HepG2 (cell line): Measurements from ENCODE around the gene SEMA7A. TPM values are rescaled to one million over a fixed set of nuclear protein-coding genes. Genes with fewer than 3 reads are reported as not detected.

ENCODE experiments used
- ATAC-seq: fragments of 200-7000 bp; cut with Tn5 transposase; 3 replicates; pipeline ENCODE4 v1.9.1; 2020; ENCODE audit warnings: mild to moderate bottlenecking, moderate library complexity
- BruUV-seq: library from RNA; stranded (reverse); fragments of 400-500 nt; replicated peaks from 2 replicates; lab custom pipeline; 2021; lab: Mats Ljungman, UMichigan
- CTCF ChIA-PET: fragments of 300-600 bp; formaldehyde crosslinking; extraction: SDS; loops from one replicate; lab custom pipeline; 2021; ENCODE audit warnings: low total read pairs, inconsistent platforms, low intra/inter-chr PET ratio; lab: Yijun Ruan, JAX
- POLR2A ChIA-PET: fragments of 350-600 bp; sonication (Branson Sonifier 250); formaldehyde crosslinking; loops from one replicate; lab custom pipeline; 2020; ENCODE audit warnings: antibody characterized with exemption, inconsistent platforms; lab: Yijun Ruan, JAX
- DNase-seq: peaks from one replicate; pipeline ENCODE4 v3.0.0-alpha.2; 2015; ENCODE audit warnings: low spot score
- FAIRE-seq: peaks from 3 replicates; lab custom pipeline; 2011; peaks lifted over from hg19 to GRCh38; lab: Jason Lieb, UNC
- H2AFZ ChIP-seq: one replicate; pipeline ENCODE4 v1.6.1; 2011; ENCODE audit warnings: low read length, inconsistent platforms
- H3K27ac ChIP-seq: fragments of 300-600 bp; 3 replicates; pipeline ENCODE4 v1.8.0; 2011; ENCODE audit warnings: mixed run types, mild to moderate bottlenecking, mixed read lengths, low read length, inconsistent platforms; ENCODE audit not compliant: insufficient read depth; ENCODE audit errors: extremely low read length
- H3K27me3 ChIP-seq, 2 experiments: fragments of 200-600 bp in 1 of 2; 2 replicates in 1 of 2; 3 replicates in 1 of 2; pipeline versions ENCODE4 v1.6.0 to v1.8.0; 2011; ENCODE audit warnings: low read length in 2 of 2, mild to moderate bottlenecking in 2 of 2, moderate library complexity in 2 of 2, inconsistent platforms in 1 of 2; ENCODE audit not compliant: insufficient read depth in 2 of 2, control insufficient read depth in 1 of 2
- H3K36me3 ChIP-seq, 2 experiments: fragments of 200-600 bp in 1 of 2; replicated peaks in 1 of 2; 2 replicates in 1 of 2; 3 replicates in 1 of 2; pipeline versions ENCODE4 v1.5.1 to v1.8.0; 2011; ENCODE audit warnings: low read length in 2 of 2, inconsistent platforms in 1 of 2; ENCODE audit not compliant: insufficient read depth in 2 of 2, control insufficient read depth in 1 of 2
- H3K4me1 ChIP-seq: 2 replicates; pipeline ENCODE4 v1.5.1; 2012; ENCODE audit warnings: low read length, inconsistent platforms; ENCODE audit not compliant: insufficient read depth
- H3K4me2 ChIP-seq: 2 replicates; pipeline ENCODE4 v1.6.0; 2011; ENCODE audit warnings: low read depth, low read length, inconsistent platforms
- H3K4me3 ChIP-seq, 3 experiments: fragments of 200-600 bp in 1 of 3; sonication (generic), shearing (Covaris generic) in 1 of 3; replicated peaks in 1 of 3; 2 replicates each; pipeline ENCODE4 v1.5.1; 2011 to 2016; ENCODE audit warnings: low read length in 3 of 3, inconsistent platforms in 2 of 3, low read depth in 2 of 3, mild to moderate bottlenecking in 2 of 3, control low read depth in 1 of 3, mixed read lengths in 1 of 3; ENCODE audit not compliant: insufficient read depth in 1 of 3
- H3K79me2 ChIP-seq: one replicate; pipeline ENCODE4 v1.6.1; 2011; ENCODE audit warnings: low read length, inconsistent platforms; ENCODE audit not compliant: insufficient read depth
- H3K9ac ChIP-seq: 2 replicates; pipeline ENCODE4 v1.6.0; 2011; ENCODE audit warnings: mild to moderate bottlenecking, low read depth, low read length, inconsistent platforms; ENCODE audit not compliant: insufficient read depth
- H3K9me3 ChIP-seq: 2 replicates; pipeline ENCODE4 v1.5.1; 2012; ENCODE audit warnings: mild to moderate bottlenecking, low read length
- H4K20me1 ChIP-seq: 2 replicates; pipeline ENCODE4 v1.6.0; 2011; ENCODE audit warnings: inconsistent platforms, mild to moderate bottlenecking, low read length, moderate library complexity; ENCODE audit not compliant: insufficient read depth
- IKZF1 ChIP-seq: fragments of 450-650 bp; IDR thresholded peaks from 2 replicates; pipeline ENCODE4 v1.7.1; 2016
- IRF2 ChIP-seq: IDR thresholded peaks from 2 replicates; pipeline ENCODE4 v1.6.1; 2018; ENCODE audit warnings: missing genetic modification reagents, missing compliant biosample characterization
- ISL2 ChIP-seq: sonication (generic); formaldehyde crosslinking; IDR thresholded peaks from 2 replicates; pipeline ENCODE4 v1.5.0; 2020; ENCODE audit warnings: missing genetic modification reagents
- MAX ChIP-seq: IDR thresholded peaks from 2 replicates; pipeline ENCODE4 v1.6.1; 2012; ENCODE audit warnings: inconsistent platforms
- MTERF4 ChIP-seq: sonication (generic); formaldehyde crosslinking; IDR thresholded peaks from 2 replicates; pipeline ENCODE4 v1.8.0; 2023; ENCODE audit warnings: mild to moderate bottlenecking, missing genetic modification reagents
- NFYB ChIP-seq: sonication (generic); formaldehyde crosslinking; IDR thresholded peaks from 2 replicates; pipeline ENCODE4 v1.4.0; 2020; ENCODE audit warnings: missing genetic modification reagents
- NONO ChIP-seq, 2 experiments: fragments of 450-650 bp in 1 of 2; sonication (generic) in 1 of 2; formaldehyde crosslinking in 1 of 2; IDR thresholded peaks in 1 of 2; conservative IDR thresholded peaks in 1 of 2; 2 replicates each; pipeline versions ENCODE4 v1.6.1 to v1.8.0; 2017 to 2022; ENCODE audit warnings: mild to moderate bottlenecking in 1 of 2, missing genetic modification reagents in 1 of 2, moderate library complexity in 1 of 2
- PAX8 ChIP-seq: sonication (generic); formaldehyde crosslinking; IDR thresholded peaks from 2 replicates; pipeline ENCODE4 v1.8.0; 2022; ENCODE audit warnings: mild to moderate bottlenecking, missing genetic modification reagents, borderline replicate concordance
- PLSCR1 ChIP-seq: sonication (generic); formaldehyde crosslinking; IDR thresholded peaks from 2 replicates; pipeline ENCODE4 v1.5.0; 2020; ENCODE audit warnings: missing genetic modification reagents, mild to moderate bottlenecking, borderline replicate concordance
- REPIN1 ChIP-seq: sonication (generic); formaldehyde crosslinking; IDR thresholded peaks from 2 replicates; pipeline ENCODE4 v1.8.0; 2022; ENCODE audit warnings: missing genetic modification reagents, low read depth, mild to moderate bottlenecking, borderline replicate concordance
- SOX13 ChIP-seq, 3 experiments: fragments of 450-650 bp in 1 of 3; sonication (generic) in 1 of 3; formaldehyde crosslinking in 1 of 3; IDR thresholded peaks in 2 of 3; conservative IDR thresholded peaks in 1 of 3; 2 replicates each; pipeline versions ENCODE4 v1.5.0 to v1.6.1; 2016 to 2020; ENCODE audit warnings: antibody characterized with exemption in 1 of 3, mild to moderate bottlenecking in 1 of 3, missing compliant biosample characterization in 1 of 3, missing genetic modification reagents in 1 of 3, moderate library complexity in 1 of 3
- ZBTB44 ChIP-seq: sonication (generic); formaldehyde crosslinking; IDR thresholded peaks from 2 replicates; pipeline ENCODE4 v1.4.0; 2020; ENCODE audit warnings: missing genetic modification reagents
- ZC3H4 ChIP-seq: sonication (generic); formaldehyde crosslinking; IDR thresholded peaks from 2 replicates; pipeline ENCODE4 v1.4.0; 2020; ENCODE audit warnings: missing genetic modification reagents, borderline replicate concordance
- ZNF484 ChIP-seq: sonication (generic); formaldehyde crosslinking; IDR thresholded peaks from 2 replicates; pipeline ENCODE4 v1.5.1; 2020; ENCODE audit warnings: mild to moderate bottlenecking, low read depth, missing genetic modification reagents, borderline replicate concordance
- ZNF577 ChIP-seq: sonication (generic); formaldehyde crosslinking; IDR thresholded peaks from 2 replicates; pipeline ENCODE4 v1.4.0; 2020; ENCODE audit warnings: mild to moderate bottlenecking, low read depth, missing genetic modification reagents, borderline replicate concordance
- ZNF605 ChIP-seq: sonication (generic); formaldehyde crosslinking; IDR thresholded peaks from 2 replicates; pipeline ENCODE4 v1.8.0; 2022; ENCODE audit warnings: mild to moderate bottlenecking, missing genetic modification reagents
- ZNF75D ChIP-seq: sonication (generic); formaldehyde crosslinking; IDR thresholded peaks from 2 replicates; pipeline ENCODE4 v1.8.1; 2023; ENCODE audit warnings: missing genetic modification reagents, mild to moderate bottlenecking, borderline replicate concordance
- ZNF776 ChIP-seq: sonication (generic); formaldehyde crosslinking; IDR thresholded peaks from 2 replicates; pipeline ENCODE4 v1.4.0; 2020; ENCODE audit warnings: mild to moderate bottlenecking, missing genetic modification reagents
- ZSCAN20 ChIP-seq: sonication (generic); formaldehyde crosslinking; IDR thresholded peaks from 2 replicates; pipeline ENCODE4 v1.4.0; 2020; ENCODE audit warnings: missing genetic modification reagents, mild to moderate bottlenecking, borderline replicate concordance
- WGBS: methylation state at CpG from one replicate; pipeline ENCODE4 v1.1.6; 2017; ENCODE audit warnings: low lambda C conversion rate; 5-methylcytosine and 5-hydroxymethylcytosine counted together
- in situ Hi-C: cut with HindIII; loops from 2 replicates; pipeline ENCODE4 v1.10.0; 2017; ENCODE audit warnings: low pct_unique_long_range_greater_than_20kb; ENCODE audit not compliant: extremely low pct_ligation_motif_present
- intact Hi-C: fragments of 100-400 bp; cut with micrococcal nuclease; formaldehyde crosslinking; loops from one replicate; pipeline ENCODE4 v1.10.0; 2022; ENCODE audit not compliant: unreplicated experiment
- polyA plus RNA-seq, 8 experiments: library from polyadenylated mRNA; depleted of rRNA in 3 of 8; stranded (reverse) in 7 of 8; unstranded in 1 of 8; fragments of >200 nt; fragmentation: Illumina TruSeq in 4 of 8; extraction: Trizol in 4 of 8; gene quantifications; 2 replicates each; pipeline versions ENCODE4 v1.2.1 to v1.2.3, GENCODE V29; 2011 to 2016; ENCODE audit warnings: low read depth in 4 of 8, missing spikeins in 1 of 8, mixed read lengths in 1 of 8; ENCODE audit not compliant: insufficient read depth in 1 of 8
- total RNA-seq, 5 experiments: library from RNA; depleted of rRNA; stranded (reverse); fragments of >200 nt; fragmentation: Illumina TruSeq; extraction: Trizol; gene quantifications; 2 replicates each; pipeline ENCODE4 v1.2.3, GENCODE V29; 2016; ENCODE audit warnings: low read depth in 1 of 5

Gene SEMA7A
- total and polyA plus RNA-seq, 2 of the 13 experiments (the other 11 are each of a cell fraction or from before 2014, with no cell fraction given) = 9.0 to 15.8 TPM

- DNase-seq (no peak), ATAC-seq (no peak; the same call in 2 of the 3 replicates), FAIRE-seq (no peak)
- no TSS peak for BruUV-seq
- in situ Hi-C loops = no loop called here
- intact Hi-C loops = no loop called here
- Histone ChIP-seq H3K36me3 (peaks cover 1 to 11% of the 10 kb centered on the region in 2 experiments), H2AFZ (no peak overlapping the region), H3K27me3 (no peaks in the 10 kb centered on the region), H3K79me2 (peaks cover 54% of the 10 kb centered on the region), H3K4me2 (peak overlapping the region; percentile 61), H3K9ac (peak overlapping the region; percentile 67), H3K4me3 (peak overlapping the region in 1 of 3 experiments; percentile 30; a peak in 1 of 6 replicates), H3K4me1 (peaks cover 92% of the 10 kb centered on the region), H3K27ac (peak overlapping the region; percentile 74), H3K9me3 (no peaks in the 10 kb centered on the region), H4K20me1 (no peaks in the 10 kb centered on the region)
- WGBS = 72% methylated on average over 6 of the region's 9 CpGs
- POLR2A ChIA-PET = interaction anchor here (0.6 to 8.1 kb wide), 9 partner anchors 9 to 40 kb away, joined by 3 to 107 read pairs (median 9); partner anchors contain the start of genes SEMA7A and UBL7
- TF ChIP-seq ZBTB44 (CRISPR knock-in tag) (no peak), REPIN1 (CRISPR knock-in tag) (no peak), ZNF776 (no peak; the same call in 1 of the 2 replicates), ISL2 (CRISPR knock-in tag) (no peak), SOX13 (IDR thresholded peaks at IDR 0.05) (no peak), SOX13 (CRISPR knock-in tag; conservative IDR thresholded peaks at IDR 0.05 in 1 of 2, IDR thresholded peaks at IDR 0.05 in 1 of 2) (no peak), IKZF1 (no peak), PAX8 (CRISPR knock-in tag) (no peak), ZNF75D (CRISPR knock-in tag) (no peak), MTERF4 (CRISPR knock-in tag) (no peak), NFYB (no peak), NONO (IDR thresholded peaks at IDR 0.05) (no peak), NONO (CRISPR knock-in tag; conservative IDR thresholded peaks at IDR 0.05) (0 out of 2 replicates have a peak, but pooled peaks have one; percentile 2), MAX (peak; percentile 6; the same call in 1 of the 2 replicates), PLSCR1 (no peak), ZSCAN20 (no peak), ZNF577 (CRISPR knock-in tag) (no peak), ZNF484 (CRISPR knock-in tag) (no peak), ZC3H4 (0 out of 2 replicates have a peak, but pooled peaks have one; percentile 43), ZNF605 (CRISPR knock-in tag) (peak; percentile 52; the same call in 1 of the 2 replicates), IRF2 (CRISPR knock-in tag) (no peak)
- CTCF ChIA-PET = no interaction called here
These were observed 11.5 kb downstream of the SEMA7A start for GRCh38 chr15:74422265-74422651.
